H1 (cell line): ENCODE data around the gene FRMD4A. TPM values are rescaled to one million over a fixed set of nuclear protein-coding genes. Genes with fewer than 3 reads are reported as not detected.

Source experiments
- CTCF ChIA-PET: fragments of 300-600 bp; sonication (Branson Sonifier 250); formaldehyde crosslinking; loops from one replicate; lab custom pipeline; 2021; ENCODE audit not compliant: partially characterized antibody; lab: Charles Lee
- POLR2A ChIA-PET: fragments of 300-600 bp; sonication (Branson Sonifier 250); formaldehyde crosslinking; loops from one replicate; lab custom pipeline; 2021; ENCODE audit warnings: inconsistent platforms; ENCODE audit not compliant: partially characterized antibody; lab: Charles Lee
- DNase-seq, 2 experiments: peaks; one replicate each; pipeline versions ENCODE4 v3.0.0 to v3.0.0-alpha.2; 2010 to 2022; ENCODE audit warnings: low spot score in 2 of 2, low read depth in 1 of 2, mixed read lengths in 1 of 2
- FAIRE-seq: peaks from 2 replicates; lab custom pipeline; 2011; peaks lifted over from hg19 to GRCh38; lab: Jason Lieb, UNC
- H2AFZ ChIP-seq: 2 replicates; pipeline ENCODE4 v1.8.1; 2012; ENCODE audit warnings: low read length, inconsistent platforms
- H2AK5ac ChIP-seq: 2 replicates; pipeline ENCODE4 v1.6.1; 2013; ENCODE audit warnings: low read depth, low read length
- H2BK120ac ChIP-seq: replicated peaks from 2 replicates; pipeline ENCODE3; 2013; ENCODE audit warnings: low read depth, low read length, inconsistent platforms
- H2BK12ac ChIP-seq: 2 replicates; pipeline ENCODE4 v1.6.1; 2013; ENCODE audit warnings: low read depth, low read length
- H2BK15ac ChIP-seq: 2 replicates; pipeline ENCODE4 v1.6.1; 2013; ENCODE audit warnings: low read length
- H2BK20ac ChIP-seq: 2 replicates; pipeline ENCODE4 v1.6.1; 2013; ENCODE audit warnings: low read length
- H2BK5ac ChIP-seq: 2 replicates; pipeline ENCODE4 v1.6.1; 2013; ENCODE audit warnings: low read depth, low read length
- H3K14ac ChIP-seq: 2 replicates; pipeline ENCODE4 v1.6.1; 2013; ENCODE audit warnings: inconsistent platforms; ENCODE audit not compliant: insufficient read length
- H3K18ac ChIP-seq: 2 replicates; pipeline ENCODE4 v1.6.1; 2013; ENCODE audit warnings: low read length; ENCODE audit errors: extremely low read depth
- H3K23ac ChIP-seq: 2 replicates; pipeline ENCODE4 v1.6.1; 2013; ENCODE audit warnings: inconsistent platforms; ENCODE audit not compliant: insufficient read length
- H3K23me2 ChIP-seq: 2 replicates; pipeline ENCODE4 v1.6.1; 2013; ENCODE audit warnings: low read depth, low read length
- H3K27ac ChIP-seq: 2 replicates; pipeline ENCODE4 v1.6.1; 2011; ENCODE audit warnings: low read depth, low read length, inconsistent platforms
- H3K27me3 ChIP-seq, 4 experiments: replicated peaks in 1 of 4; 1 replicate in 1 of 4; 2 replicates in 3 of 4; pipeline versions ENCODE4 v1.6.1 to v1.8.1; 2011 to 2013; ENCODE audit warnings: low read length in 3 of 4, mild to moderate bottlenecking in 3 of 4, inconsistent platforms in 2 of 4, mixed read lengths in 2 of 4, moderate library complexity in 1 of 4; ENCODE audit not compliant: control insufficient read depth in 3 of 4, insufficient read depth in 3 of 4; ENCODE audit errors: extremely low read depth in 1 of 4
- H3K36me3 ChIP-seq, 4 experiments: 2 replicates each; pipeline versions ENCODE4 v1.6.1 to v1.8.1; 2011 to 2013; ENCODE audit warnings: mild to moderate bottlenecking in 4 of 4, low read length in 3 of 4, moderate library complexity in 2 of 4, control low read depth in 1 of 4, inconsistent platforms in 1 of 4; ENCODE audit not compliant: insufficient read depth in 4 of 4, control insufficient read depth in 2 of 4
- H3K4ac ChIP-seq: replicated peaks from 2 replicates; pipeline ENCODE3; 2013; ENCODE audit warnings: low read length, low read depth, mixed read lengths, inconsistent platforms; ENCODE audit not compliant: insufficient read length
- H3K4me1 ChIP-seq, 4 experiments: replicated peaks in 1 of 4; 1 replicate in 1 of 4; 2 replicates in 3 of 4; pipeline versions ENCODE4 v1.6.1 to v1.8.1; 2011 to 2013; ENCODE audit warnings: low read length in 3 of 4, inconsistent platforms in 2 of 4, mixed read lengths in 1 of 4; ENCODE audit not compliant: insufficient read depth in 4 of 4, control insufficient read depth in 3 of 4
- H3K4me2 ChIP-seq, 2 experiments: 2 replicates each; pipeline versions ENCODE4 v1.6.1 to v1.8.1; 2011 to 2013; ENCODE audit warnings: low read depth in 2 of 2, low read length in 2 of 2, control low read depth in 1 of 2, inconsistent platforms in 1 of 2, mild to moderate bottlenecking in 1 of 2; ENCODE audit not compliant: insufficient read depth in 1 of 2
- H3K4me3 ChIP-seq, 4 experiments: fragments of 200-600, 300-600 bp in 1 of 4; sonication (generic), shearing (Covaris generic), sonication (Bioruptor Twin) in 1 of 4; 2 replicates each; pipeline versions ENCODE4 v1.5.1 to v1.8.1; 2011 to 2016; ENCODE audit warnings: low read length in 4 of 4, low read depth in 3 of 4, control low read depth in 2 of 4, inconsistent platforms in 2 of 4, mild to moderate bottlenecking in 2 of 4, mixed read lengths in 1 of 4, moderate library complexity in 1 of 4; ENCODE audit not compliant: insufficient read depth in 2 of 4; ENCODE audit errors: extremely low read depth in 1 of 4
- H3K56ac ChIP-seq: replicated peaks from 2 replicates; pipeline ENCODE3; 2013; ENCODE audit warnings: low read depth, mild to moderate bottlenecking, mixed read lengths, low read length, inconsistent platforms; ENCODE audit not compliant: insufficient read length
- H3K79me1 ChIP-seq: 2 replicates; pipeline ENCODE4 v1.6.1; 2013; ENCODE audit warnings: low read depth, low read length, control low read depth
- H3K79me2 ChIP-seq, 2 experiments: 2 replicates each; pipeline versions ENCODE4 v1.6.1 to v1.8.1; 2012 to 2013; ENCODE audit warnings: low read length in 2 of 2, mild to moderate bottlenecking in 2 of 2, inconsistent platforms in 1 of 2; ENCODE audit not compliant: insufficient read depth in 2 of 2, control insufficient read depth in 1 of 2
- H3K9ac ChIP-seq, 4 experiments: replicated peaks in 1 of 4; 1 replicate in 1 of 4; 2 replicates in 3 of 4; pipeline versions ENCODE4 v1.6.1 to v1.8.1; 2011 to 2013; ENCODE audit warnings: low read depth in 3 of 4, low read length in 3 of 4, control low read depth in 2 of 4, mild to moderate bottlenecking in 2 of 4, moderate library complexity in 2 of 4, inconsistent platforms in 1 of 4; ENCODE audit errors: extremely low read depth in 1 of 4
- H3K9me3 ChIP-seq, 2 experiments: 2 replicates each; pipeline versions ENCODE4 v1.6.1 to v1.8.1; 2012 to 2013; ENCODE audit warnings: mild to moderate bottlenecking in 2 of 2, moderate library complexity in 2 of 2, control low read depth in 1 of 2, inconsistent platforms in 1 of 2, low read depth in 1 of 2, low read length in 1 of 2, mixed read lengths in 1 of 2; ENCODE audit not compliant: insufficient read depth in 2 of 2
- H4K20me1 ChIP-seq, 2 experiments: replicated peaks in 1 of 2; 2 replicates each; pipeline versions ENCODE3 to v1.8.1; 2011 to 2013; ENCODE audit warnings: inconsistent platforms in 2 of 2, low read length in 2 of 2, mild to moderate bottlenecking in 1 of 2; ENCODE audit not compliant: insufficient read depth in 2 of 2, control insufficient read depth in 1 of 2
- H4K5ac ChIP-seq: 2 replicates; pipeline ENCODE4 v1.6.1; 2013; ENCODE audit warnings: low read length, low read depth, mixed read lengths, inconsistent platforms; ENCODE audit not compliant: insufficient read length
- H4K8ac ChIP-seq: 2 replicates; pipeline ENCODE4 v1.8.0; 2013; ENCODE audit warnings: mild to moderate bottlenecking, moderate library complexity, low read length, inconsistent platforms; ENCODE audit not compliant: insufficient read depth; ENCODE audit errors: extremely low read depth
- H4K91ac ChIP-seq: replicated peaks from 2 replicates; pipeline ENCODE3; 2013; ENCODE audit warnings: low read length, mixed read lengths, inconsistent platforms; ENCODE audit not compliant: insufficient read length
- EGR1 ChIP-seq: IDR thresholded peaks from 2 replicates; pipeline ENCODE4 v1.6.1; 2011; ENCODE audit warnings: low read depth, low read length, borderline replicate concordance
- JUND ChIP-seq: IDR thresholded peaks from 2 replicates; pipeline ENCODE4 v1.6.1; 2011; ENCODE audit warnings: mild to moderate bottlenecking, improper control_type of control experiment, low read length
- MAFK ChIP-seq: IDR thresholded peaks from 2 replicates; pipeline ENCODE4 v1.6.1; 2012; ENCODE audit warnings: low read depth, mild to moderate bottlenecking, improper control_type of control experiment, low read length
- SAP30 ChIP-seq: fragments of 300-600 bp; sonication (generic); IDR thresholded peaks from 2 replicates; pipeline ENCODE4 v1.7.1; 2012; ENCODE audit warnings: low read length, moderate library complexity, mild to moderate bottlenecking, inconsistent platforms; ENCODE audit not compliant: insufficient read depth, insufficient replicate concordance
- TAF1 ChIP-seq: IDR thresholded peaks from 2 replicates; pipeline ENCODE4 v1.6.1; 2011; ENCODE audit warnings: mild to moderate bottlenecking, low read depth, low read length
- WGBS, 2 experiments: shearing (Covaris generic) in 1 of 2; methylation state at CpG; one replicate each; pipeline versions ENCODE4 v1.1.6 to v1.1.7; 2013 to 2015; ENCODE audit warnings: low lambda C conversion rate in 2 of 2, mixed read lengths in 2 of 2, inconsistent platforms in 1 of 2, low coverage in 1 of 2, missing lambda C conversion rate in 1 of 2; ENCODE audit not compliant: insufficient replicate concordance in 2 of 2, insufficient coverage in 1 of 2, insufficient read length in 1 of 2; ENCODE audit errors: extremely low coverage in 1 of 2, missing lambda C conversion rate in 1 of 2; 5-methylcytosine and 5-hydroxymethylcytosine counted together
- polyA plus RNA-seq, 7 experiments: library from polyadenylated mRNA; depleted of rRNA in 3 of 7; stranded (reverse) in 5 of 7; unstranded in 2 of 7; fragments of >200 nt in 5 of 7; fragments of 200-250 nt in 2 of 7; gene quantifications; 1 replicate in 5 of 7; 2 replicates in 1 of 7; 4 replicates in 1 of 7; pipeline versions ENCODE4 v1.2.1 to v1.2.3, GENCODE V29; 2011 to 2013; ENCODE audit warnings: missing spikeins in 2 of 7, mixed read lengths in 2 of 7
- total RNA-seq: library from RNA; stranded (reverse); fragmentation: NEBNext Ultra II Directional; extraction: Animal tissue kit (Norgen Biotek cat#: 25700); gene quantifications from 2 replicates; pipeline ENCODE4 v1.2.1, GENCODE V29; 2021

Gene FRMD4A
- total and polyA plus RNA-seq, 2 of the 8 experiments (the other 6 are each of a cell fraction or from before 2014, with no cell fraction given), result 38.6 to 39.6 TPM

GRCh38 chr10:13637894-13638293, 692.8 kb downstream of the FRMD4A start:
- H4K8ac ChIP-seq, result no peak overlapping the region
- CTCF ChIA-PET, result interaction anchor here (0.7 kb wide), 2 partner anchors 25 to 459 kb away, joined by 3 read pairs; no protein-coding TSS in a partner anchor
- POLR2A ChIA-PET, result no interaction called here

More at GRCh38 chr10:13637894-13638293, 692.8 kb downstream of the FRMD4A start:
- H2BK12ac ChIP-seq, result no peak overlapping the region
- no peaks in the 10 kb centered on the region for H3K79me2 ChIP-seq
- H2BK5ac ChIP-seq, result no peak overlapping the region
- no peak overlapping the region for H3K27ac ChIP-seq
- no peak overlapping the region for H2BK120ac ChIP-seq
- H2AFZ ChIP-seq, result no peak overlapping the region
- WGBS, 2 experiments, result 96% methylated on average over 5 of the region's 5 CpGs; no CpG with 5 or more reads in 1 of the 2 experiments
- H3K4me3 ChIP-seq, result no peak overlapping the region
- no peak for DNase-seq
- no peak overlapping the region for H3K56ac ChIP-seq
- no peak for FAIRE-seq
- no peak overlapping the region for H3K4ac ChIP-seq
- no peaks in the 10 kb centered on the region for H3K27me3 ChIP-seq
- no peak overlapping the region for H3K14ac ChIP-seq
- no peaks in the 10 kb centered on the region for H3K79me1 ChIP-seq
- H4K91ac ChIP-seq, result no peak overlapping the region
- H3K18ac ChIP-seq, result no peak overlapping the region
- no peaks in the 10 kb centered on the region for H3K23me2 ChIP-seq
- no peak overlapping the region for H2BK20ac ChIP-seq
- no peaks in the 10 kb centered on the region for H4K20me1 ChIP-seq
- H2AK5ac ChIP-seq, result no peak overlapping the region
- TF ChIP-seq TAF1 (no peak), EGR1 (no peak), JUND (no peak), MAFK (no peak), SAP30 (no peak)
- no peak overlapping the region for H4K5ac ChIP-seq
- H3K4me1 ChIP-seq, result no peaks in the 10 kb centered on the region
- H3K9me3 ChIP-seq, result peaks cover 10 to 17% of the 10 kb centered on the region in 2 experiments; a peak in 3 of 4 replicates
- no peak overlapping the region for H2BK15ac ChIP-seq
- H3K9ac ChIP-seq, result no peak overlapping the region
- no peak overlapping the region for H3K23ac ChIP-seq
- no peak overlapping the region for H3K4me2 ChIP-seq
- peaks cover 0 to 13% (median 2%) of the 10 kb centered on the region in 4 experiments; a peak in 3 of 8 replicates for H3K36me3 ChIP-seq
